C4-2B (cell line): ENCODE results near the gene NCOR2.

Source experiments
- CTCF ChIP-seq: fragments of 450-650 bp; conservative IDR thresholded peaks from 2 replicates; pipeline ENCODE4 v1.5.1; 2017; ENCODE audit warnings: mild to moderate bottlenecking
- ZFX ChIP-seq: fragments of 450-650 bp; IDR thresholded peaks from 2 replicates; pipeline ENCODE4 v1.6.1; 2017

- TF ChIP-seq CTCF (no peak), ZFX (no peak)
Observed at GRCh38 chr12:124532967-124533366, 34.4 kb downstream of the NCOR2 start.
